Measurements from ENCODE around the gene SYNE1.
"Not testable (repeated sequence)": the region's sequence is repeated elsewhere in the genome, so short reads cannot be mapped to it uniquely, and the experiment has no call there.

Gene SYNE1

GRCh38 chr6:152094992-152095592, 542.1 kb downstream of the SYNE1 start:
- no peak for DNase-seq (ENCODE audit: low spot score)

DNA sequence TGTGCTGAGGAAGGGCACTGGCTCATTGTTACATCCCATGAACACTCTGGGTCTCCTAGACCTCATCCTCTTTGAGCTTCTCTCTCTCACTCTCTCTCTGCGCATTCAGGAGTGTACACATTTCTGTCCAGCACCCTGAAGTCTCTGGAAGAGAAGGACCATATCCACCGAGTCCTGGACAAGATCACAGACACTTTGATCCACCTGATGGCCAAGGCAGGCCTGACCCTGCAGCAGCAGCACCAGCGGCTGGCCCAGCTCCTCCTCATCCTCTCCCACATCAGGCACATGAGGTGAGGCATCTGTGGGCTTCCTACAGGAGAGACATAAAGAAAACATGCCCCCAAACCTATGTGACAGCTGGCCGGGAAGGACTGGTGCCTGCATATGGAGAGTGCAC, 542.9 kb downstream of the SYNE1 start:
- no peak for DNase-seq (ENCODE audit: low spot score)

DNA sequence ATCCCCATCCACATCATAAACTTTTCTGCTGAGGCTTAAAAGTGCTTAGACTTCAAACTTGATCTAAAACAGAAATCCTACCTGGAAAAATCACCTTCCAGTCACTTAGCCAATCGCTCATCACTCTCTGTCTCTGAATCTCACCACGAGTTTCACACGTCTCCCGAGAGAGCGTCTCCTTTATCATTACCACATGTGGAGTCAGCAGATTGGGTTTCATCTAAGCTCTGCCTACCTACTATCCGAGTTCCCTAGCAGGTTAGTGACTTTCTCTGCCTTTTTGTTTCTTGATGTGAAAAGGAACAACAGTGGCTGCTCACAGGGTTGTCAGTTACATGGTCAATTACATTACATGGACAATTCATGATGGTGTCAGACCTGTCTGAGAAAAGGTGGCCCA, 543.5 kb downstream of the SYNE1 start:
- DNase-seq (ENCODE audit: low spot score): no peak

DNA sequence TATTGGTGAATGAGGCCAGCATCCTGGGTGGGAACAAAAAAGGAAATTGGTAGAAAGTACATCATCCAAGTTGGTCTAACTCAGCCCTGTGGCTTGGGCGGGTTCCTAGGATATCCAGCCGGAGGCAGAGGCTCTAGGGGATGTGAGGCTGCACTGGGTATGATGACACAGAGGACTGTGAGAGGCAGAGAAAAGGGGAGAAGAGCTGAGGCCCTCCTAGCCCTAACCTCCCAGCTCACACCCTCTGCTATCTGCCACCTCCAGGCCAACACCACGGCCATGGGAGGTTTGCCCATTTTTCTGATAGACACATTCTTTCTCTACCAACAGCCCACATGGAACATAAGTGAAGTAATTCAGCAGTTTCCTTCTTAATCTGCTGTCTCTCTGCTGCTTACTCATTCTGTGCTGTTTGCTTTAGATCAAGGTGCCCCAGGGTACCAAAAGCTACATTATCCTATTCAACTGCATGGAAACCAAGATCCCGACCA, 545.3 kb downstream of the SYNE1 start:
- DNase-seq (ENCODE audit: low spot score): no peak

DNA sequence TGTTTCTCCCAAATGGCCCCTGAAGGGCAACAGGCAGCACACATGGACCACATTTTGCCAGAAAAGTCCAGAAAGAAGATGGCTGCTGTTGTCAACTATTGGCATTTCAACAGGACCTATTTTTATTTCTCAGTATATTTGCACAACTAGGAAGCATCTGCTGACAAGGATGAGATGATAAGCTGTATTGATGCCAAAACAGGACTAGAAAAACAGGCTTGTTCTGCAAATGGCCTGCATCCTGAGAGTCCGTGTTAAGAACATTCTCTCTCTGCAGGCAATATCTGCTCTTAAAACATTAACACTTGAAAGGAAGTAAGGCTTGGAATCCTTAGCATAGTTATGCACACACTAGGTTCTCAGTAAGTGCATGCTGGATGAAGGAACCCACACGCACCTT, 546.0 kb downstream of the SYNE1 start:
- no peak for DNase-seq (ENCODE audit: low spot score)

- no peak for DNase-seq (ENCODE audit: low spot score)
Observed at GRCh38 chr6:152089992-152090391, 547.2 kb downstream of the SYNE1 start.

DNA sequence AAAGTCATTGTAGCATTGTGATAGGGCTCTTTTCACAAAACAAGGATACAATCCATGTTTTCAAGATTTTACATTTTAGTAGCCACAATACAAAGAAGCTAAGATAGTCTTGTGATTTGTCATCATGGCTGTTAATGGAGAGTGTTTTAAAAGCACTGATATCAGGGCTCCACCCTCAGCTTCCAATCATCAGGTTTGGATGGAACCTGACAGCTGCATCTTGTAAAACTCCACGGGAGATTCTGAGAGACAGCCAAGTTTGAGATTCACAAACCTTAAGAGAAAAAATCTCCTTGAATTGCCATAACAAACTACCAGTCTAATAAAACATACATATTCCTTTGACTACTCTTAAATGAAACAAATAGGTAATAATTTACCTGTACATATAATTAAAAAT, 549.5 kb downstream of the SYNE1 start:
- no peak for DNase-seq (ENCODE audit: low spot score)

GRCh38 chr6:152087096-152087495, 550.1 kb downstream of the SYNE1 start:
- DNase-seq (ENCODE audit: low spot score): no peak

DNA sequence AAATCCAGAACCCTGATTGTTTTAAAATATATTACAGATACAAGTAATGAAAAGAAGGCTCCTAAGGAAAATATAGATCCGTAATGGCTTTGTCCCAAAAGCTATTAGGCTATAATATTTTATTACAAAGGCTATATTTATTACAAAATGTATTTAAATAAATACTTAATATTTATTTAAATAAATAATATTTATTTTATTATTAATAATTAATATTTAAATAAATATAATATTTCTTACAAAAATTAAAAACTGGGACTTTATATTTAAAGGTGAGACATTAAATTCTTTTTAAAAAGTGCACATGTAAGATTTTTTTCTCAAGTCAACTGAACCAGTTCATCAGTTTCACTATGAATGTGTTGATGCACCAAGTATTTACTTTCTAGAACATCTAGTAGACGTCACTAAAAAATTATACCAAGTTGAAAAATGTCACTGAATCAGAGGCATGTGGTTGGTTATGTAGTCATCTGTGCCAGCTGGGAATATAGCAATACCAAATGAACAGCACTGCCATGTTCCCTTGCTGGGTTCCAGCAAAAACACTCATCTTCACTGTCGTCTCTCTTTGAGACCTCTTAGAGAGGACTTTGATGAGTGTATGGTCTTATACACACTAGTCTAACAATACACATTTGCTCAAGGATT, 550.8 kb downstream of the SYNE1 start:
- DNase-seq (ENCODE audit: low spot score): no peak

DNA sequence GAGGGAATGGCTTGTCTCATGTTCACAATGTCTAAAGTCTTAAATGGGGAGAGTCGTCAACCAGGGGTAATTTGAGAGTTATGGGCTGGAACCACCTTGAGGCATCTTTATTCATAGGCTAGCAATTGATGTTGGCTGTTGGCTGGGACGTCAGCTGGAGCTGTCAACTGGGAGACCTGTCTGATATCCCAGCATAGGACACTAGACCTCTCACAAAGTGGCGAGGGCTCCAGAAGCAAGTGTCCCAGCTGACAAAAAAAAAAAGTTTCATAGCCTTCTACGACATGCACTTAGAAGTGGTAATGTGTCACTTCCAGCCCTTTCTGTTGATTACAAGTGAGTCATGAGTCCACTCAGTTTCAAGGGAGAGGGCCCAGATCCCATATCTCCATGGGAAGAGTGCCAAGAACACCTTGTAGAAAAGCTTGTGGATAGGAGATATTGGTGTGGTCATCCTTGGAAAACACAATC, 551.7 kb downstream of the SYNE1 start:
- DNase-seq (ENCODE audit: low spot score): no peak

- DNase-seq (ENCODE audit: low spot score): no peak
Observed at GRCh38 chr6:152078804-152079203, 558.4 kb downstream of the SYNE1 start.

DNA sequence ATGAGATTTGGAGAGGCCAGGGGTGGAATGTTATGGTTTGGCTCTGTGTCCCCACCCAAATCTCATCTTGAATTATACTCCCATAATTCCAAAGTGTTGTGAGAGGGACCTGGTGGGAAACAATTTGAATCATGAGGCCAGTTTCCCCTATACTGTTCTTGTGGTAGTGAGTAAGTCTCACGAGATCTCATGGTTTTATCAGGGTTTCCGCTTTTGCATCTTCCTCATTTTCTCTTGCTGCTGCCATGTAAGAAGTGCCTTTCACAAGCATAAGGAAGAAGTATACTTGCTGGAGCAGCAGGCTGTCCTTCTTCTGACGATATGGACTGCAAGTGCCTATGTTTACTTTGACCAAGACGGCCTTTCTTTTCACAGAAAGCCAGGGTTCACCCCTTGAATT, 559.2 kb downstream of the SYNE1 start:
- no peak for DNase-seq (ENCODE audit: low spot score)

DNA sequence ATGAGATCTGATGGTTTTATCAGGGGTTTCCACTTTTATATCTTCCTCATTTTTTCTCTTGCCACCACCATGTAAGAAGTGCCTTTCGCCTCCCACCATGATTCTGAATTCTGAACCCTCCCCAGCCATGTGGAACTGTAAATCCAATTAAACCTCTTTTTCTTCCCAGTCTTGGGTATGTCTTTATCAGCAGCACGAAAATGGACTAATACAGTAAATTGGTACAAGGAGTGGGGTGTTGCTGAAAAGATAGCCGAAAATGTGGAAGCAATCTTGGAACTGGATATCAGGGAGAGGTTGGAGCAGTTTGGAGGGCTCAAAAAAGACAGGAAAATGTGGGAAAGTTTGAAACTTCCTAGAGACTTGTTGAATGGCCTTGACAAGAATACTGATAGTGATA, 560.9 kb downstream of the SYNE1 start:
- not testable (repeated sequence) for DNase-seq (ENCODE audit: low spot score)

GRCh38 chr6:152071843-152072242, 565.3 kb downstream of the SYNE1 start:
- no peak for DNase-seq (ENCODE audit: low spot score)

Measured in CD4-positive, alpha-beta T cell treated with Interleukin-6 at 100 ng/mL for 8 hours (primary cell).